Measurements from ENCODE around the gene TAF10.

TAF10 gene

DNA sequence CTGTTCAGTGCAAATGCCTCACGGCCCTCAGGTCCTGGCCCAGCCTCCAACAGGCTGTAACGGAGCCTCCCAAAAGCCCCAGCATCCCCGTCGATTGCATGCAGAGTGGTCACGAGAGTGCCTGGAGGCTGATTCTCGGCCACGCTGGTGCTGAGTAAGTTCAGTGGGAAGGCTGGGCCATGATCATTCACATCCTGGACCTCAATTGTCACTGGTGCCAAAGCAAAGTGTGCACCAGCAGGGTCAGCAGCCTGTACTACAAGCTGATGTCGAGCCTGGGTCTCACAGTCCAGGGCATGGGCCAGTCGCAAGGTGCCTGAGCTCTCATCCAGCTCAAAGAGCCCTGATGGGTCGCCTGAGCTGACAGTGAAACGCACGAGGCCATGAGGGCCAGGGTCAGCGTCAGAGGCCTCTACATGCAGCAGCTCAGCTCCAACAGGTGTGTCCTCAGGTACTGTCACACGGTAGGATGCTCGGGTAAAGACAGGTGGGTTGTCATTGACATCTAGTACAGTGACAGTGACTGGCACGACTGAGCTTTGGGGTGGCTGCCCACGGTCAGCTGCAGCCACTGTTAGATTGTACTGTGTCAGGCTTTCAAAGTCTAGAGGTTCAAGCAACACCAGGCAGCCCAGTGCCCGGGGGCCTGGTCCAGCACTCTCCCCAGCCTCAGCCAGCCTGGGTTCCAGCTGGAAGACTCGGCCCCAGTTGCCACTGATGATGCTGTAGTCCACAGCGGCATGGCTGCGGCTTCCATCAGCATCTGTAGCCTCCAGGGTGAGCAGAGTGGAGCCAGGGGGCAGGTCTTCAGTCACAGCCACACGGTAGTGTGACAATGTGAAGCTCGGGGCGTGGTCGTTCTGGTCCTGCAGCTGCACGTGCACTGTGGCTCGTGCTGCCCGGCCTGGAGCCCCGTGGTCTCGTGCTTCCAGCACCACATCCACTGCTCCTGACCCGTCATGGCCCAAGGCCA lies 11.7 kb upstream of the TAF10 start:
- DNase-seq: no peak

GRCh38 chr11:6622261-6623171 lies 10.5 kb upstream of the TAF10 start:
- DNase-seq: no peak

GRCh38 chr11:6621711-6622211 lies 9.7 kb upstream of the TAF10 start:
- no peak for DNase-seq

DNA sequence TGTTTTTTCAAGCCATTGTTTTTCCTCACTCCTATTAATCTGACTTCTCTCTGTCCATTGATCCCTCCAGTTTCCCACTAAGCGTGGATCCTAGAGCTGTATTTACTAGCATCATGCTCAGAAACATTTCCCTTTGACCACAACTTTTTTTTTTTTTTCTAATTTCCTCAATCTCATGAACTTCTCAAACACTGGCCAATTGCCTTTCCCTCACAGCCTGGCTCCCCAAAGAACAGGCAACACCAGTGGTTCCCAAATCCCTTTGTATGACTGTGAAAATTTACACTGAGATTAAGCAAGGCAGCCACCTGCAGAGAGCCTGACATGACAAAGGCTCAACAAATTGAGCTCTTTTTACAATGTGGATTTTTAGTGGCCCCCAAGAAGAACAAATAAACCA lies 8.6 kb upstream of the TAF10 start:
- DNase-seq: no peak

- DNase-seq: peak; percentile 95
These were observed 7.2 kb upstream of the TAF10 start, which contains the start of gene TPP1 for GRCh38 chr11:6619004-6619745. TSS of gene TPP1 (minus strand) at chr11:6619422. CDS start at chr11:6619400, 22 bp downstream.

GRCh38 chr11:6618117-6619003 lies 6.3 kb upstream of the TAF10 start:
- DNase-seq: no peak

GRCh38 chr11:6617315-6617781 lies 5.3 kb upstream of the TAF10 start:
- DNase-seq: no peak

- DNase-seq: no peak
These were observed 4.7 kb upstream of the TAF10 start for GRCh38 chr11:6616596-6617250.

- no peak for DNase-seq
These were observed 4.0 kb upstream of the TAF10 start for GRCh38 chr11:6615882-6616585.

- no peak for DNase-seq
These were observed 3.0 kb upstream of the TAF10 start for GRCh38 chr11:6615046-6615445.

- no peak for DNase-seq
These were observed 2.4 kb upstream of the TAF10 start for GRCh38 chr11:6614446-6614845.

GRCh38 chr11:6613496-6613895 lies 1.5 kb upstream of the TAF10 start:
- no peak for DNase-seq

- DNase-seq: no peak
These were observed 128 bp downstream of the TAF10 start for GRCh38 chr11:6611963-6612212.

DNA sequence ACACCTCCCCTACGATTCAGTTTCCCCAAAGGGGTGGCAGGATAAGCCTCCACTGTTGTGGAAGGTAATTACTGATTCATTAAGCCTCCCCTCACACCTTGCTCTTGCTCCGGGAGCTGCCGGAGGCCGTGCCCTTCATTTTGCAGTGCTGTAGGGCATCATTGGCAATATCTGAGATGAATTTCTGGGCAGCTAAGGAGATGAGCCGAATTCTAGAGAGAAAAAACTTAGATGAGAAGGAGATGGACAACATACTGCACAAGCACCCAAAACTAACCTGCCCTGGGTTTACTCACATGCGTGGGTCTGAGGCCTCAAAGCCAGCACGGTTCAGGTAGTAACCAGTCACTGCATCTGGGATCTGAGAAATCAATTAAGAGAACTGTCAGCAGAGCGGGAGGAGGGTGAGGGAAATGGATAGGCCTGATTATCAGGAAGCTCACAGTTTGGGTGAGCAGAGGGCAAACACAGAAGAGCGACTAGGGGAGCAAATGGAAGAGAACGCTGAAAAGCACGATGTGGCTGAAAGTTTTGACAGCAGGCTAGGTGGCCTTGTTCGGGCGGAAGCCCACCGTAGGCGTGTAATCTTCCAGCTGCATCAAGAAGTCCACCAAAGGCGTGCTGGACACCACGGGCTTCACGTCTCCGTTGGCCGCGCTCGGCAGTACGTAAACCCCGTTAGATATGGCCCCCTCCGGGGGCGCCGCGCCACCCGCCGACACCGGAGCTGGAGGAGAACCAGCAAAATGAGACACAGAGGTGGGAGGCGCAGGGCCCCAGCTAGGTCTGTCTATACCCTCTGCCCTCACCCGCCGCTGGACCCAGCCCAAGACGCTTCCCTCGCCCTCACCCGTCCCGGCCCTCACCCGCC lies 689 bp downstream of the TAF10 start:
- peak; percentile 45 for DNase-seq

DNA sequence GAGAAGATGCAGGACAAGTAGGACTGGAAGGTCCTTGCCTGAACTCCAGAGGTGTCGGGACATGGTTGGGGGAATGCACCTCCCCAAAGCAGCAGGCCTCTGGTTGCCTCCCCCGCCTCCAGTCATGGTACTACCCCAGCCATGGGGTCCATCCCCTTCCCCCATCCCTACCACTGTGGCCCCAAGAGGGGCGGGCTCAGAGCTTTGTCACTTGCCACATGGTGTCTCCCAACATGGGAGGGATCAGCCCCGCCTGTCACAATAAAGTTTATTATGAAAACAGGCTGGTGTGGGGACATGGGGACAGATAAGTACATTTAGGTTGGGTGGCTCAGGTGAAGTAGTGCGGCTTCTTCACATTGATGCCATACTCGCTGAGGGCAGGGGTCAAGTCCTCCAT lies 1.4 kb downstream of the TAF10 start:
- DNase-seq: no peak

GRCh38 chr11:6609502-6610015 lies 2.5 kb downstream of the TAF10 start:
- no peak for DNase-seq

GRCh38 chr11:6608726-6609501 lies 3.1 kb downstream of the TAF10 start:
- DNase-seq: no peak

GRCh38 chr11:6608011-6608410 lies 4.0 kb downstream of the TAF10 start:
- DNase-seq: no peak

Data from retina (tissue), 1 donor.